ENCODE results near the gene NFYA.

Gene NFYA

GRCh38 chr6:41085182-41085581, 12.4 kb downstream of the NFYA start:
- H3K27me3 ChIP-seq (ENCODE audit: control insufficient read depth in 2 of 2, insufficient read depth in 2 of 2, low read length in 2 of 2): no peaks in the 10 kb centered on the region
- no peaks in the 10 kb centered on the region for H3K9me3 ChIP-seq (ENCODE audit: control insufficient read depth in 2 of 2, low read length in 2 of 2)
- peaks cover 50 to 66% of the 10 kb centered on the region in 2 donors for H3K36me3 ChIP-seq (ENCODE audit: control insufficient read depth in 2 of 2, insufficient read depth in 2 of 2, low read length in 2 of 2)

GRCh38 chr6:41088451-41088850, 15.7 kb downstream of the NFYA start:
- no peaks in the 10 kb centered on the region for H3K4me1 ChIP-seq (ENCODE audit: control insufficient read depth in 2 of 2, insufficient read depth in 2 of 2, low read length in 2 of 2)

More at GRCh38 chr6:41085182-41085581, 12.4 kb downstream of the NFYA start:
- Histone ChIP-seq H3K4me3 (ENCODE audit: low read length in 2 of 2) (no peak overlapping the region), H3K27ac (ENCODE audit: low read depth in 2 of 2, low read length in 2 of 2) (no peak overlapping the region), H3K9ac (ENCODE audit: low read depth in 1 of 2, low read length in 2 of 2) (no peak overlapping the region), H3K4me1 (ENCODE audit: control insufficient read depth in 2 of 2, insufficient read depth in 2 of 2, low read length in 2 of 2) (no peaks in the 10 kb centered on the region)

GRCh38 chr6:41090841-41091761, 18.3 kb downstream of the NFYA start:
- Histone ChIP-seq H3K4me3 (ENCODE audit: low read length in 2 of 2) (no peak overlapping the region), H3K9me3 (ENCODE audit: control insufficient read depth in 2 of 2, low read length in 2 of 2) (no peaks in the 10 kb centered on the region), H3K4me1 (ENCODE audit: control insufficient read depth in 2 of 2, insufficient read depth in 2 of 2, low read length in 2 of 2) (no peaks in the 10 kb centered on the region), H3K27me3 (ENCODE audit: control insufficient read depth in 2 of 2, insufficient read depth in 2 of 2, low read length in 2 of 2) (no peaks in the 10 kb centered on the region), H3K27ac (ENCODE audit: low read depth in 2 of 2, low read length in 2 of 2) (no peak overlapping the region), H3K36me3 (ENCODE audit: control insufficient read depth in 2 of 2, insufficient read depth in 2 of 2, low read length in 2 of 2) (peaks cover 63 to 79% of the 10 kb centered on the region in 2 donors), H3K9ac (ENCODE audit: low read depth in 1 of 2, low read length in 2 of 2) (no peak overlapping the region)

More at GRCh38 chr6:41088451-41088850, 15.7 kb downstream of the NFYA start:
- Histone ChIP-seq H3K4me3 (ENCODE audit: low read length in 2 of 2) (no peak overlapping the region), H3K27ac (ENCODE audit: low read depth in 2 of 2, low read length in 2 of 2) (no peak overlapping the region), H3K36me3 (ENCODE audit: control insufficient read depth in 2 of 2, insufficient read depth in 2 of 2, low read length in 2 of 2) (peaks cover 62 to 76% of the 10 kb centered on the region in 2 donors), H3K27me3 (ENCODE audit: control insufficient read depth in 2 of 2, insufficient read depth in 2 of 2, low read length in 2 of 2) (no peaks in the 10 kb centered on the region), H3K9ac (ENCODE audit: low read depth in 1 of 2, low read length in 2 of 2) (no peak overlapping the region), H3K9me3 (ENCODE audit: control insufficient read depth in 2 of 2, low read length in 2 of 2) (no peaks in the 10 kb centered on the region)

- Histone ChIP-seq H3K4me1 (ENCODE audit: control insufficient read depth in 2 of 2, insufficient read depth in 2 of 2, low read length in 2 of 2) (no peaks in the 10 kb centered on the region), H3K27me3 (ENCODE audit: control insufficient read depth in 2 of 2, insufficient read depth in 2 of 2, low read length in 2 of 2) (no peaks in the 10 kb centered on the region), H3K27ac (ENCODE audit: low read depth in 2 of 2, low read length in 2 of 2) (no peak overlapping the region), H3K9ac (ENCODE audit: low read depth in 1 of 2, low read length in 2 of 2) (no peak overlapping the region), H3K4me3 (ENCODE audit: low read length in 2 of 2) (no peak overlapping the region), H3K36me3 (ENCODE audit: control insufficient read depth in 2 of 2, insufficient read depth in 2 of 2, low read length in 2 of 2) (peaks cover 69 to 85% of the 10 kb centered on the region in 2 donors), H3K9me3 (ENCODE audit: control insufficient read depth in 2 of 2, low read length in 2 of 2) (no peaks in the 10 kb centered on the region)
Observed at GRCh38 chr6:41092421-41093140, 19.8 kb downstream of the NFYA start.

- H3K27ac ChIP-seq (ENCODE audit: low read depth in 2 of 2, low read length in 2 of 2): no peak overlapping the region
- peaks cover 80 to 92% of the 10 kb centered on the region in 2 donors for H3K36me3 ChIP-seq (ENCODE audit: control insufficient read depth in 2 of 2, insufficient read depth in 2 of 2, low read length in 2 of 2)
- H3K4me1 ChIP-seq (ENCODE audit: control insufficient read depth in 2 of 2, insufficient read depth in 2 of 2, low read length in 2 of 2): no peaks in the 10 kb centered on the region
- H3K9ac ChIP-seq (ENCODE audit: low read depth in 1 of 2, low read length in 2 of 2): no peak overlapping the region
- H3K27me3 ChIP-seq (ENCODE audit: control insufficient read depth in 2 of 2, insufficient read depth in 2 of 2, low read length in 2 of 2): no peaks in the 10 kb centered on the region
- no peaks in the 10 kb centered on the region for H3K9me3 ChIP-seq (ENCODE audit: control insufficient read depth in 2 of 2, low read length in 2 of 2)
- H3K4me3 ChIP-seq (ENCODE audit: low read length in 2 of 2): no peak overlapping the region
Observed at GRCh38 chr6:41093729-41094128, 21.0 kb downstream of the NFYA start.

GRCh38 chr6:41097467-41098090, 24.8 kb downstream of the NFYA start:
- Histone ChIP-seq H3K9ac (ENCODE audit: low read depth in 1 of 2, low read length in 2 of 2) (no peak overlapping the region), H3K27me3 (ENCODE audit: control insufficient read depth in 2 of 2, insufficient read depth in 2 of 2, low read length in 2 of 2) (no peaks in the 10 kb centered on the region), H3K4me1 (ENCODE audit: control insufficient read depth in 2 of 2, insufficient read depth in 2 of 2, low read length in 2 of 2) (no peaks in the 10 kb centered on the region), H3K4me3 (ENCODE audit: low read length in 2 of 2) (no peak overlapping the region), H3K9me3 (ENCODE audit: control insufficient read depth in 2 of 2, low read length in 2 of 2) (no peaks in the 10 kb centered on the region), H3K36me3 (ENCODE audit: control insufficient read depth in 2 of 2, insufficient read depth in 2 of 2, low read length in 2 of 2) (peaks cover 66% of the 10 kb centered on the region in 2 donors), H3K27ac (ENCODE audit: low read depth in 2 of 2, low read length in 2 of 2) (no peak overlapping the region)

GRCh38 chr6:41098366-41098765, 25.6 kb downstream of the NFYA start:
- Histone ChIP-seq H3K36me3 (ENCODE audit: control insufficient read depth in 2 of 2, insufficient read depth in 2 of 2, low read length in 2 of 2) (peaks cover 58% of the 10 kb centered on the region in 2 donors), H3K4me3 (ENCODE audit: low read length in 2 of 2) (no peak overlapping the region), H3K27ac (ENCODE audit: low read depth in 2 of 2, low read length in 2 of 2) (no peak overlapping the region)

GRCh38 chr6:41100871-41101287, 28.1 kb downstream of the NFYA start:
- H3K27me3 ChIP-seq (ENCODE audit: control insufficient read depth in 2 of 2, insufficient read depth in 2 of 2, low read length in 2 of 2): no peaks in the 10 kb centered on the region
- no peak overlapping the region for H3K27ac ChIP-seq (ENCODE audit: low read depth in 2 of 2, low read length in 2 of 2)
- no peaks in the 10 kb centered on the region for H3K4me1 ChIP-seq (ENCODE audit: control insufficient read depth in 2 of 2, insufficient read depth in 2 of 2, low read length in 2 of 2)
- no peak overlapping the region for H3K9ac ChIP-seq (ENCODE audit: low read depth in 1 of 2, low read length in 2 of 2)
- no peak overlapping the region for H3K4me3 ChIP-seq (ENCODE audit: low read length in 2 of 2)
- peaks cover 35 to 40% of the 10 kb centered on the region in 2 donors for H3K36me3 ChIP-seq (ENCODE audit: control insufficient read depth in 2 of 2, insufficient read depth in 2 of 2, low read length in 2 of 2)
- H3K9me3 ChIP-seq (ENCODE audit: control insufficient read depth in 2 of 2, low read length in 2 of 2): no peaks in the 10 kb centered on the region

More at GRCh38 chr6:41098366-41098765, 25.6 kb downstream of the NFYA start:
- H3K9ac ChIP-seq (ENCODE audit: low read depth in 1 of 2, low read length in 2 of 2): no peak overlapping the region
- H3K4me1 ChIP-seq (ENCODE audit: control insufficient read depth in 2 of 2, insufficient read depth in 2 of 2, low read length in 2 of 2): no peaks in the 10 kb centered on the region
- H3K9me3 ChIP-seq (ENCODE audit: control insufficient read depth in 2 of 2, low read length in 2 of 2): no peaks in the 10 kb centered on the region
- no peaks in the 10 kb centered on the region for H3K27me3 ChIP-seq (ENCODE audit: control insufficient read depth in 2 of 2, insufficient read depth in 2 of 2, low read length in 2 of 2)

GRCh38 chr6:41103847-41104246, 31.1 kb downstream of the NFYA start:
- no peak overlapping the region for H3K4me3 ChIP-seq (ENCODE audit: low read length in 2 of 2)

GRCh38 chr6:41111017-41111416, 38.2 kb downstream of the NFYA start:
- Histone ChIP-seq H3K27ac (ENCODE audit: low read depth in 2 of 2, low read length in 2 of 2) (no peak overlapping the region), H3K4me3 (ENCODE audit: low read length in 2 of 2) (no peak overlapping the region), H3K27me3 (ENCODE audit: control insufficient read depth in 2 of 2, insufficient read depth in 2 of 2, low read length in 2 of 2) (no peaks in the 10 kb centered on the region), H3K36me3 (ENCODE audit: control insufficient read depth in 2 of 2, insufficient read depth in 2 of 2, low read length in 2 of 2) (no peaks in the 10 kb centered on the region), H3K9me3 (ENCODE audit: control insufficient read depth in 2 of 2, low read length in 2 of 2) (no peaks in the 10 kb centered on the region), H3K9ac (ENCODE audit: low read depth in 1 of 2, low read length in 2 of 2) (no peak overlapping the region), H3K4me1 (ENCODE audit: control insufficient read depth in 2 of 2, insufficient read depth in 2 of 2, low read length in 2 of 2) (no peaks in the 10 kb centered on the region)

More at GRCh38 chr6:41103847-41104246, 31.1 kb downstream of the NFYA start:
- no peaks in the 10 kb centered on the region for H3K9me3 ChIP-seq (ENCODE audit: control insufficient read depth in 2 of 2, low read length in 2 of 2)
- H3K4me1 ChIP-seq (ENCODE audit: control insufficient read depth in 2 of 2, insufficient read depth in 2 of 2, low read length in 2 of 2): no peaks in the 10 kb centered on the region
- no peak overlapping the region for H3K27ac ChIP-seq (ENCODE audit: low read depth in 2 of 2, low read length in 2 of 2)
- H3K9ac ChIP-seq (ENCODE audit: low read depth in 1 of 2, low read length in 2 of 2): no peak overlapping the region
- H3K36me3 ChIP-seq (ENCODE audit: control insufficient read depth in 2 of 2, insufficient read depth in 2 of 2, low read length in 2 of 2): peaks cover 6 to 12% of the 10 kb centered on the region in 2 donors
- no peaks in the 10 kb centered on the region for H3K27me3 ChIP-seq (ENCODE audit: control insufficient read depth in 2 of 2, insufficient read depth in 2 of 2, low read length in 2 of 2)
